Measurements from ENCODE around the gene HEG1. TPM values are rescaled to one million over a fixed set of nuclear protein-coding genes. Genes with fewer than 3 reads are reported as not detected.
"Not testable (repeated sequence)": the region's sequence is repeated elsewhere in the genome, so short reads cannot be mapped to it uniquely, and the experiment has no call there.

The HEG1 gene
- total RNA-seq, 4 donors from 2014 or later: 95.2 to 238 (median 147) TPM

- no peak for TF ChIP-seq CTCF (IDR thresholded peaks at IDR 0.05)
- no peak for ATAC-seq (ENCODE audit: low FRiP score)
- no peak for DNase-seq (ENCODE audit: low spot score)
Measured at GRCh38 chr3:124962403-124962940, 93.3 kb downstream of the HEG1 start.

- no peak for ATAC-seq (ENCODE audit: low FRiP score)
- TF ChIP-seq CTCF (IDR thresholded peaks at IDR 0.05): no peak
Measured at GRCh38 chr3:124960698-124961097, 95.1 kb downstream of the HEG1 start.

GRCh38 chr3:124960105-124960504, 95.7 kb downstream of the HEG1 start:
- no peak for DNase-seq (ENCODE audit: low spot score)
- TF ChIP-seq CTCF (IDR thresholded peaks at IDR 0.05): no peak
- ATAC-seq (ENCODE audit: low FRiP score): no peak

More at GRCh38 chr3:124960698-124961097, 95.1 kb downstream of the HEG1 start:
- DNase-seq (ENCODE audit: low spot score): no peak

GRCh38 chr3:124957951-124958350, 97.8 kb downstream of the HEG1 start:
- not testable (repeated sequence) for DNase-seq (ENCODE audit: low spot score); ATAC-seq (ENCODE audit: low FRiP score)

- no peak for DNase-seq (ENCODE audit: low spot score)
- TF ChIP-seq CTCF (IDR thresholded peaks at IDR 0.05): no peak
- no peak for ATAC-seq (ENCODE audit: low FRiP score)
Measured at GRCh38 chr3:124952282-124952855, 103.4 kb downstream of the HEG1 start.

- ATAC-seq (ENCODE audit: low FRiP score): no peak
- DNase-seq (ENCODE audit: low spot score): no peak
- TF ChIP-seq CTCF (IDR thresholded peaks at IDR 0.05): no peak
Measured at GRCh38 chr3:124951511-124952281, 104.1 kb downstream of the HEG1 start.

GRCh38 chr3:124950026-124950425, 105.8 kb downstream of the HEG1 start:
- DNase-seq (ENCODE audit: low spot score): no peak
- TF ChIP-seq CTCF (IDR thresholded peaks at IDR 0.05): no peak
- no peak for ATAC-seq (ENCODE audit: low FRiP score)
